Liver (tissue), 9 donors: ENCODE data around the gene IQSEC1. TPM values are rescaled to one million over a fixed set of nuclear protein-coding genes. Genes with fewer than 3 reads are reported as not detected.

Experiments used
- DNase-seq: peaks from one replicate; pipeline ENCODE4 v3.0.0-alpha.2; 2017; ENCODE audit warnings: low spot score
- H3K27ac ChIP-seq, 2 donors: one replicate each; pipeline ENCODE4 v1.7.0; 2013; ENCODE audit warnings: inconsistent platforms in 2 of 2, low read length in 2 of 2, control low read depth in 1 of 2, low read depth in 1 of 2, mild to moderate bottlenecking in 1 of 2
- H3K27me3 ChIP-seq, 4 donors: one replicate each; pipeline versions ENCODE4 v1.6.1 to v1.7.0; 2013; ENCODE audit warnings: low read length in 3 of 4, inconsistent platforms in 1 of 4, mild to moderate bottlenecking in 1 of 4, moderate library complexity in 1 of 4; ENCODE audit not compliant: control insufficient read depth in 4 of 4, insufficient read depth in 4 of 4
- H3K36me3 ChIP-seq, 4 donors: one replicate each; pipeline versions ENCODE4 v1.6.1 to v1.7.0; 2013; ENCODE audit warnings: low read length in 3 of 4, mild to moderate bottlenecking in 3 of 4, low read depth in 1 of 4, moderate library complexity in 1 of 4; ENCODE audit not compliant: control insufficient read depth in 4 of 4, insufficient read depth in 3 of 4
- H3K4me1 ChIP-seq, 4 donors: one replicate each; pipeline versions ENCODE4 v1.6.1 to v1.7.0; 2013; ENCODE audit warnings: low read length in 3 of 4, mild to moderate bottlenecking in 3 of 4, moderate library complexity in 1 of 4; ENCODE audit not compliant: control insufficient read depth in 4 of 4, insufficient read depth in 4 of 4
- H3K4me3 ChIP-seq, 3 donors: one replicate each; pipeline versions ENCODE4 v1.6.1 to v1.7.0; 2013; ENCODE audit warnings: low read length in 3 of 3, control low read depth in 1 of 3, low read depth in 1 of 3, mild to moderate bottlenecking in 1 of 3
- H3K9ac ChIP-seq, 2 donors: one replicate each; pipeline ENCODE4 v1.7.0; 2013; ENCODE audit warnings: low read length in 2 of 2, mild to moderate bottlenecking in 2 of 2, moderate library complexity in 2 of 2, control low read depth in 1 of 2, low read depth in 1 of 2
- H3K9me3 ChIP-seq, 4 donors: one replicate each; pipeline versions ENCODE4 v1.6.1 to v1.7.0; 2013; ENCODE audit warnings: low read length in 3 of 4; ENCODE audit not compliant: control insufficient read depth in 4 of 4
- ATF3 ChIP-seq: IDR thresholded peaks from 2 replicates; pipeline ENCODE4 v1.6.1; 2016; ENCODE audit warnings: antibody characterized with exemption
- CTCF ChIP-seq: fragments of 150-350 bp; IDR thresholded peaks from 2 replicates; pipeline ENCODE4 v1.5.1; 2017; ENCODE audit warnings: improper control_type of control experiment, low read depth, low read length; ENCODE audit not compliant: missing input control
- EGR1 ChIP-seq, 2 donors: IDR thresholded peaks; 2 replicates each; pipeline ENCODE4 v1.6.1; 2016 to 2018; ENCODE audit warnings: antibody characterized with exemption in 2 of 2, low read depth in 2 of 2
- FOXA1 ChIP-seq: IDR thresholded peaks from 2 replicates; pipeline ENCODE4 v1.6.1; 2016; ENCODE audit warnings: antibody characterized with exemption
- FOXA2 ChIP-seq: IDR thresholded peaks from 2 replicates; pipeline ENCODE4 v1.6.1; 2016; ENCODE audit warnings: antibody characterized with exemption
- GABPA ChIP-seq, 2 donors: IDR thresholded peaks in 1 of 2; conservative IDR thresholded peaks in 1 of 2; 2 replicates each; pipeline ENCODE4 v1.6.1; 2016; ENCODE audit warnings: antibody characterized with exemption in 2 of 2, mild to moderate bottlenecking in 1 of 2, moderate library complexity in 1 of 2
- HNF4A ChIP-seq, 2 donors: conservative IDR thresholded peaks; 2 replicates each; pipeline ENCODE4 v1.6.1; 2016; ENCODE audit warnings: antibody characterized with exemption in 2 of 2, mild to moderate bottlenecking in 2 of 2
- HNF4G ChIP-seq: IDR thresholded peaks from 2 replicates; pipeline ENCODE4 v1.6.1; 2016; ENCODE audit warnings: antibody characterized with exemption
- JUND ChIP-seq, 2 donors: IDR thresholded peaks; 2 replicates each; pipeline ENCODE4 v1.6.1; 2016; ENCODE audit warnings: antibody characterized with exemption in 2 of 2
- MAX ChIP-seq: IDR thresholded peaks from 2 replicates; pipeline ENCODE4 v1.6.1; 2016; ENCODE audit warnings: antibody characterized with exemption
- NR2F2 ChIP-seq: IDR thresholded peaks from 2 replicates; pipeline ENCODE4 v1.6.1; 2016; ENCODE audit warnings: antibody characterized with exemption
- RAD21 ChIP-seq, 2 donors: IDR thresholded peaks; 2 replicates each; pipeline ENCODE4 v1.6.1; 2016; ENCODE audit warnings: antibody characterized with exemption in 2 of 2, mild to moderate bottlenecking in 2 of 2
- REST ChIP-seq: IDR thresholded peaks from 2 replicates; pipeline ENCODE4 v1.6.1; 2016; ENCODE audit warnings: antibody characterized with exemption, mild to moderate bottlenecking
- RXRA ChIP-seq, 2 donors: IDR thresholded peaks; 2 replicates each; pipeline ENCODE4 v1.6.1; 2017 to 2018; ENCODE audit warnings: antibody characterized with exemption in 2 of 2, mild to moderate bottlenecking in 1 of 2
- SP1 ChIP-seq: IDR thresholded peaks from 2 replicates; pipeline ENCODE4 v1.6.1; 2018; ENCODE audit warnings: antibody characterized with exemption, mild to moderate bottlenecking
- TAF1 ChIP-seq: conservative IDR thresholded peaks from 2 replicates; pipeline ENCODE4 v1.6.1; 2016; ENCODE audit warnings: antibody characterized with exemption, mild to moderate bottlenecking
- YY1 ChIP-seq: IDR thresholded peaks from 2 replicates; pipeline ENCODE4 v1.6.1; 2016; ENCODE audit warnings: antibody characterized with exemption, mild to moderate bottlenecking
- WGBS: extraction: QIAGEN DNeasy Blood & Tissue Kit; methylation state at CpG from one replicate; pipeline ENCODE4 v1.1.7; 2013; 5-methylcytosine and 5-hydroxymethylcytosine counted together
- polyA plus RNA-seq, 2 donors: library from polyadenylated mRNA; stranded (reverse) in 1 of 2; unstranded in 1 of 2; fragments of 200-250 nt in 1 of 2; fragments of >200 nt in 1 of 2; fragmentation: Nextera tagmentation in 1 of 2; extraction: Ambion mirVana in 1 of 2; gene quantifications; one replicate each; pipeline versions ENCODE4 v1.2.1 to v1.2.3, GENCODE V29; 2013 to 2015
- total RNA-seq, 2 donors: library from RNA; depleted of rRNA; stranded (reverse); fragments of >200 nt; gene quantifications; one replicate each; pipeline ENCODE4 v1.2.3, GENCODE V29; 2014
- TF ChIP-seq, protein P1 (sequence below): IDR thresholded peaks from 2 replicates; pipeline ENCODE4 v1.6.1; 2016; ENCODE audit warnings: antibody characterized with exemption
- donor health status: healthy.
- donor health status: healthy.
- donor health status: healthy.
- donor health status: healthy.
- donor health status: healthy.

The IQSEC1 gene
- total and polyA plus RNA-seq, 4 donors, result 12.7 to 56.0 (median 36.2) TPM

DNA sequence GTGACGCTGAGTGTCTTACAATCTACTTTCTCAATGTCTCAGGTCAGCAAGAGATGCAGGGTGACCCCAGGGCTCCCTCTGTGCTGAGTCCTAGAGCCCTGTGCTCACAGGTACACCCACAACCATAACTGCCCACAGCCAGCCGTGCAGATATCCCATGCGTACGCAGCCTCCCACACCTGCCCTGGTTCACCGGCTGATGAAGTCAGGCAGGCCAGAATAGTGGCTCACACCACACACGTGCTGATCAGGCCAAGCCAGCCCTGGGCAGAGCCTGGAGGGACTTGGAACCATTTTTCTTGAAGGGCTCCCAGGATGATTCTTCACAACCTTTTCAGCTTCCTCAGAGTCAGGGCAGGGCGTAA, 168.3 kb downstream of the IQSEC1 start:
- WGBS, result 90% methylated on average over 7 of the region's 7 CpGs
- H3K27ac ChIP-seq, result no peak overlapping the region
- no peaks in the 10 kb centered on the region for H3K4me1 ChIP-seq
- H3K9ac ChIP-seq, result no peak overlapping the region
- no peak overlapping the region for H3K4me3 ChIP-seq
- no peaks in the 10 kb centered on the region for H3K27me3 ChIP-seq
- no peak for DNase-seq
- peaks cover 26 to 76% (median 56%) of the 10 kb centered on the region in 4 donors for H3K36me3 ChIP-seq
- H3K9me3 ChIP-seq, result no peaks in the 10 kb centered on the region
- no peak for TF ChIP-seq GABPA (IDR thresholded peaks at IDR 0.05 in 1 of 2, conservative IDR thresholded peaks at IDR 0.05 in 1 of 2)
- TF ChIP-seq YY1, result no peak
- no peak for TF ChIP-seq MAX
- no peak for TF ChIP-seq EGR1 (IDR thresholded peaks at IDR 0.05; ENCODE audit: low read depth in 2 of 2)
- no peak for TF ChIP-seq FOXA2
- TF ChIP-seq CTCF, result no peak
- no peak for TF ChIP-seq REST
- no peak for TF ChIP-seq TAF1
- no peak for TF ChIP-seq FOXA1
- TF ChIP-seq RAD21 (IDR thresholded peaks at IDR 0.05), result no peak
- TF ChIP-seq HNF4G, result no peak

DNA sequence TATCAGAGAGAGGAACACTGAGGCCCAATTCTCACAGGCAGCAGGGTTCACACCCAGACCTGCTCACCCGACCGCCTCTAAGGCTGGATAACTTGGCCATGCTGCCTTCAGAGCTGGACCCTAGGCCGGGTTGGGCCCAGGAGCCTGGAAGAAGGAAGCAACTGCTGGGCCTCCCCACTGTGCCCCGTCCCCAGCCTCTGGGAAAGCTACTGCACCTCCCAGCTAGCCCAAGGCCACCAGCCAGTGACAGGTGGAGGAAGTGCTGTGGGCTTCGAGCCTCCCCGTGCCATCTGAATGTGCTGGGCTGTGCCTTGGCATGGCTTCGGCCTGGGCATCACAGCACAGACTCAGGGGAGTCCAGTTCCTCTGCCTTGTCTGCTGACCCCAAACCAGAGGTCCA, 169.3 kb downstream of the IQSEC1 start:
- peaks cover 20 to 76% (median 54%) of the 10 kb centered on the region in 4 donors for H3K36me3 ChIP-seq
- no peak overlapping the region for H3K9ac ChIP-seq
- no peak overlapping the region for H3K4me3 ChIP-seq
- WGBS, result 92% methylated on average over 7 of the region's 7 CpGs
- no peaks in the 10 kb centered on the region for H3K27me3 ChIP-seq
- H3K9me3 ChIP-seq, result no peaks in the 10 kb centered on the region
- H3K4me1 ChIP-seq, result no peaks in the 10 kb centered on the region
- no peak overlapping the region for H3K27ac ChIP-seq
- TF ChIP-seq ATF3, result no peak
- TF ChIP-seq JUND (IDR thresholded peaks at IDR 0.05), result no peak
- TF ChIP-seq FOXA1, result no peak
- no peak for TF ChIP-seq TAF1
- TF ChIP-seq REST, result no peak
- TF ChIP-seq NR2F2, result no peak
- no peak for TF ChIP-seq RAD21 (IDR thresholded peaks at IDR 0.05)
- TF ChIP-seq FOXA2, result no peak
- TF ChIP-seq YY1, result no peak
- no peak for TF ChIP-seq RXRA (IDR thresholded peaks at IDR 0.05)
- no peak for TF ChIP-seq HNF4G
- no peak for TF ChIP-seq MAX
- TF ChIP-seq, protein P1, sequence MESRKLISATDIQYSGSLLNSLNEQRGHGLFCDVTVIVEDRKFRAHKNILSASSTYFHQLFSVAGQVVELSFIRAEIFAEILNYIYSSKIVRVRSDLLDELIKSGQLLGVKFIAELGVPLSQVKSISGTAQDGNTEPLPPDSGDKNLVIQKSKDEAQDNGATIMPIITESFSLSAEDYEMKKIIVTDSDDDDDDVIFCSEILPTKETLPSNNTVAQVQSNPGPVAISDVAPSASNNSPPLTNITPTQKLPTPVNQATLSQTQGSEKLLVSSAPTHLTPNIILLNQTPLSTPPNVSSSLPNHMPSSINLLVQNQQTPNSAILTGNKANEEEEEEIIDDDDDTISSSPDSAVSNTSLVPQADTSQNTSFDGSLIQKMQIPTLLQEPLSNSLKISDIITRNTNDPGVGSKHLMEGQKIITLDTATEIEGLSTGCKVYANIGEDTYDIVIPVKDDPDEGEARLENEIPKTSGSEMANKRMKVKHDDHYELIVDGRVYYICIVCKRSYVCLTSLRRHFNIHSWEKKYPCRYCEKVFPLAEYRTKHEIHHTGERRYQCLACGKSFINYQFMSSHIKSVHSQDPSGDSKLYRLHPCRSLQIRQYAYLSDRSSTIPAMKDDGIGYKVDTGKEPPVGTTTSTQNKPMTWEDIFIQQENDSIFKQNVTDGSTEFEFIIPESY, result no peak
- no peak for TF ChIP-seq CTCF
- TF ChIP-seq EGR1 (IDR thresholded peaks at IDR 0.05; ENCODE audit: low read depth in 2 of 2), result no peak
- no peak for TF ChIP-seq HNF4A (conservative IDR thresholded peaks at IDR 0.05)
- TF ChIP-seq GABPA (IDR thresholded peaks at IDR 0.05 in 1 of 2, conservative IDR thresholded peaks at IDR 0.05 in 1 of 2), result no peak
- TF ChIP-seq SP1, result no peak
- no peak for DNase-seq
